OCI-LY7 (cell line): ENCODE data around the gene IRX4. TPM values are rescaled to one million over a fixed set of nuclear protein-coding genes. Genes with fewer than 3 reads are reported as not detected.

Experiments used
- BruUV-seq: library from RNA; stranded (reverse); fragments of 400-500 nt; replicated peaks from 2 replicates; lab custom pipeline; 2021; lab: Mats Ljungman, UMichigan
- CTCF ChIA-PET: fragments of 300-600 bp; sonication (Branson Sonifier 250); formaldehyde crosslinking; loops from one replicate; lab custom pipeline; 2022; ENCODE audit warnings: antibody characterized with exemption; ENCODE audit not compliant: unreplicated experiment; lab: Charles Lee
- POLR2A ChIA-PET: fragments of 300-600 bp; sonication (Branson Sonifier 250); formaldehyde crosslinking; loops from one replicate; lab custom pipeline; 2022; ENCODE audit warnings: antibody characterized with exemption; lab: Charles Lee
- DNase-seq: peaks from one replicate; pipeline ENCODE4 v3.0.0-alpha.2; 2015; ENCODE audit warnings: low spot score
- H2AFZ ChIP-seq: fragments of 200-600 bp; sonication (generic), shearing (Covaris generic); 2 replicates; pipeline ENCODE4 v1.6.1; 2014; ENCODE audit warnings: mild to moderate bottlenecking, antibody characterized with exemption, low read length, moderate library complexity
- H3K27ac ChIP-seq: fragments of 200-600 bp; sonication (generic); 2 replicates; pipeline ENCODE4 v1.5.1; 2014; ENCODE audit warnings: mixed run types, low read depth, mild to moderate bottlenecking, moderate library complexity, low read length, inconsistent platforms; ENCODE audit not compliant: poor library complexity, severe bottlenecking
- H3K36me3 ChIP-seq: fragments of 200-600 bp; sonication (generic); 2 replicates; pipeline ENCODE4 v1.6.1; 2014; ENCODE audit warnings: mild to moderate bottlenecking, antibody characterized with exemption, low read length, moderate library complexity, mixed read lengths; ENCODE audit not compliant: insufficient read depth
- H3K4me1 ChIP-seq: fragments of 200-600 bp; sonication (generic); 2 replicates; pipeline ENCODE4 v1.5.1; 2014; ENCODE audit warnings: mild to moderate bottlenecking, low read length; ENCODE audit not compliant: insufficient read depth, poor library complexity, severe bottlenecking
- H3K4me2 ChIP-seq: fragments of 200-600 bp; sonication (generic); 2 replicates; pipeline ENCODE4 v1.6.1; 2014; ENCODE audit warnings: mild to moderate bottlenecking, low read length
- H3K4me3 ChIP-seq: fragments of 200-600 bp; sonication (generic); 2 replicates; pipeline ENCODE4 v1.5.1; 2014; ENCODE audit warnings: mild to moderate bottlenecking, low read depth, low read length; ENCODE audit not compliant: poor library complexity, severe bottlenecking
- H3K79me2 ChIP-seq: fragments of 200-600 bp; sonication (generic); 2 replicates; pipeline ENCODE4 v1.6.1; 2016; ENCODE audit warnings: low read depth, mild to moderate bottlenecking, low read length, moderate library complexity, mixed read lengths; ENCODE audit not compliant: insufficient read depth
- H3K9me2 ChIP-seq: fragments of 200-600 bp; sonication (generic); 2 replicates; pipeline ENCODE4 v1.6.1; 2016; ENCODE audit warnings: mild to moderate bottlenecking, low read length, mixed read lengths; ENCODE audit not compliant: insufficient read depth
- H3K9me3 ChIP-seq: fragments of 200-600 bp; sonication (generic); 2 replicates; pipeline ENCODE4 v1.6.1; 2014; ENCODE audit warnings: mild to moderate bottlenecking, mixed run types, low read length, mixed read lengths
- H4K20me1 ChIP-seq: fragments of 200-600 bp; sonication (generic); 2 replicates; pipeline ENCODE4 v1.6.1; 2014; ENCODE audit warnings: mild to moderate bottlenecking, antibody characterized with exemption, low read length, moderate library complexity, mixed read lengths; ENCODE audit not compliant: insufficient read depth
- EZH2phosphoT487 ChIP-seq: fragments of 200-600 bp; sonication (generic); IDR thresholded peaks from 2 replicates; pipeline ENCODE4 v1.6.1; 2018; ENCODE audit warnings: low read depth, borderline replicate concordance, mild to moderate bottlenecking, mixed run types, antibody characterized with exemption, low read length, moderate library complexity, mixed read lengths
- intact Hi-C: fragments of 100-400 bp; cut with micrococcal nuclease; formaldehyde crosslinking; loops from one replicate; pipeline ENCODE4 v1.10.0; 2022; ENCODE audit not compliant: unreplicated experiment
- total RNA-seq, 2 experiments: library from RNA; depleted of rRNA in 1 of 2; stranded (reverse); fragments of >200 nt in 1 of 2; shearing (Covaris generic) in 1 of 2; gene quantifications; 2 replicates each; pipeline ENCODE4 v1.2.3, GENCODE V29; 2014 to 2022
- TF ChIP-seq, protein P1 (sequence below): fragments of 200-600 bp; sonication (generic); conservative IDR thresholded peaks from 2 replicates; pipeline ENCODE4 v1.5.1; 2014; ENCODE audit warnings: mild to moderate bottlenecking, antibody characterized with exemption, low read length, moderate library complexity, mixed read lengths

The IRX4 gene
- total RNA-seq, 2 experiments from 2014 or later = not detected

DNA sequence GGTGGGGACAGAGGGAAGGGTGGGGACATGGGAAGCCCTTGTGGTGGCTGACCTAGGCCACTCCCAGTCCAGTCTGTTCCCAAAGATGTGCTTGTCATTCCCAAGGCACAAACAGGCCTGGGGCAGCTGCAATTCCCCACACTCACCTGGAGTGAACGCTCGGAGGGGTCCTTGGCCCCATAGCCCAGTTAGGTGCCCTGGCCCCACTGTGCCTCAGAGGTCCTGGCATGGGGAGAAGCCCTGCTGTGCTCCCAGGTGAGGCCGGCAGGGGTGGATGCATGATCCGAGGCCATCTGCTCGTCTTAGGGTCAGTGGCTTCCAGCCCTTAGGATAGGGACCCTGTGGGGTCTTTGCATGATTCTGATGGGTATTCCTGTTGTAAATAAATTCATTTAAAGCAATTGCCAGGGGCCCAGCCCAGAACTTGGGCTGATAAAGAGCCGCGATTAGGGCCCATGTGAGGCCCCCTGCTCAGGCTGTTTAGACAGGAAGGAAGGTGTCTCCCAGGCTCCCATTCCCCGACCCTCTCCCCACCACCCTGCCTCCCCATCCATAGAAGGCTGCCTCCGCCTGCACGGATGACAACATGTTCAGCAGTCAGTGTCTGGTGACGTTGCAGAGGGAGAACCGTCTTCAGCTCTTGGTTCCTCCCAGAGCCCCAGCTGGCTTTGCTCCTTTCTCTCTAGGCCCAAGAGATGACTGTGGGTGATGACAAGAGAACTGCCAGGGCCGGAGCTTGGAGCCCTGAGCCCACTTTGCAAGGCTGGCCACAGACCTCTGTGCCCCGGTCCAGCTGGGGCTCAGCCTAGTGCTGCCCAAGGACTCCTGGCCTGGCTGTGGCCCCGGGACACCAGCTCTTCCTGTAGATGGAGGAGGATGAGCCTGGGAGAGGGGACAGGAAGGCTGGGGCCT is 28.4 kb upstream of the IRX4 start:
- no peak overlapping the region for H3K4me2 ChIP-seq

DNA sequence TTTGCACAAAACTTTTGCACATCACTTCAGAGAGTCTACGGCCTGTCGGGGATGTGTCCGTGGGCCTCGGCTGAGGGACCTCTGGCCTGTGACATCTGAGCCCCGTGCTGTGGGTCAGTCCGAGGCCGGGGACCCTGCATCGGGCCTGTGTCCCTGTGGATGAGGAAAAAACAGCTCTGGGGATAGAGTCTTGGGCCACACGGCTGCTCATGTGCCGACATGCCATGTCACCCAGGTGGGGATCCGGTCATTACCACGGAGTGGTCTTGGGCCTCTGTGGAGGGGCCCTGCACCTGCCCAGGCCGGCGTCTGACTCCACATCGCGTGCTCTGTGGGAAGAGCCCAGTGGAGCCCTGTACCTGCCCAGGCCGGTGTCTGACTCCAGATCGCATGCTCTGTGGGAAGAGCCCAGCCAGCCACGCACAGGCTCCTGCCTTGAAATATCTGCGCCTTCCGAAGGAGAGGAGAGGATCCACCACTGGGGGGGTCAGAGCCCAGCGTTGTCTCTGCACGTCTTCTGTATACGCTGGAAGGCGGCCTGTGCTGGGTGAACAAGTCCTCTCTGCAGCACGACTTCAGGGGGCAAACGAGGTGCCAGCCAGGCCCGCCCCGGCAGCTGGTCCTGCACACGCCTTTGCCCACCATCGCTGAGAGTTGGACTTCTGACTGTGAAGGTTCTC is 27.5 kb upstream of the IRX4 start:
- TF ChIP-seq, protein P1, sequence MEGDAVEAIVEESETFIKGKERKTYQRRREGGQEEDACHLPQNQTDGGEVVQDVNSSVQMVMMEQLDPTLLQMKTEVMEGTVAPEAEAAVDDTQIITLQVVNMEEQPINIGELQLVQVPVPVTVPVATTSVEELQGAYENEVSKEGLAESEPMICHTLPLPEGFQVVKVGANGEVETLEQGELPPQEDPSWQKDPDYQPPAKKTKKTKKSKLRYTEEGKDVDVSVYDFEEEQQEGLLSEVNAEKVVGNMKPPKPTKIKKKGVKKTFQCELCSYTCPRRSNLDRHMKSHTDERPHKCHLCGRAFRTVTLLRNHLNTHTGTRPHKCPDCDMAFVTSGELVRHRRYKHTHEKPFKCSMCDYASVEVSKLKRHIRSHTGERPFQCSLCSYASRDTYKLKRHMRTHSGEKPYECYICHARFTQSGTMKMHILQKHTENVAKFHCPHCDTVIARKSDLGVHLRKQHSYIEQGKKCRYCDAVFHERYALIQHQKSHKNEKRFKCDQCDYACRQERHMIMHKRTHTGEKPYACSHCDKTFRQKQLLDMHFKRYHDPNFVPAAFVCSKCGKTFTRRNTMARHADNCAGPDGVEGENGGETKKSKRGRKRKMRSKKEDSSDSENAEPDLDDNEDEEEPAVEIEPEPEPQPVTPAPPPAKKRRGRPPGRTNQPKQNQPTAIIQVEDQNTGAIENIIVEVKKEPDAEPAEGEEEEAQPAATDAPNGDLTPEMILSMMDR = no peak
- TF ChIP-seq EZH2phosphoT487 = no peak

More for the DNA sequence above, 28.4 kb upstream of the IRX4 start:
- no peak for DNase-seq
- H3K27ac ChIP-seq = no peak overlapping the region
- no peaks in the 10 kb centered on the region for H3K9me3 ChIP-seq
- TF ChIP-seq, protein P1 = no peak
- no peak for TF ChIP-seq EZH2phosphoT487
- BruUV-seq = no TSS peak
- H4K20me1 ChIP-seq = no peaks in the 10 kb centered on the region
- intact Hi-C loops = no loop called here
- H3K4me1 ChIP-seq = no peaks in the 10 kb centered on the region
- CTCF ChIA-PET = no interaction called here
- no peak overlapping the region for H3K4me3 ChIP-seq
- no peaks in the 10 kb centered on the region for H3K79me2 ChIP-seq
- H3K36me3 ChIP-seq = no peaks in the 10 kb centered on the region
- H2AFZ ChIP-seq = no peak overlapping the region
- POLR2A ChIA-PET = no interaction called here
- no peaks in the 10 kb centered on the region for H3K9me2 ChIP-seq

More for the DNA sequence above, 27.5 kb upstream of the IRX4 start:
- Histone ChIP-seq H3K9me3 (no peaks in the 10 kb centered on the region), H3K4me3 (no peak overlapping the region), H3K4me2 (no peak overlapping the region), H3K9me2 (no peaks in the 10 kb centered on the region), H3K27ac (no peak overlapping the region), H4K20me1 (no peaks in the 10 kb centered on the region), H3K4me1 (no peaks in the 10 kb centered on the region), H2AFZ (no peak overlapping the region), H3K36me3 (no peaks in the 10 kb centered on the region), H3K79me2 (no peaks in the 10 kb centered on the region)
- ChIA-PET CTCF (no interaction called here), POLR2A (no interaction called here)
- intact Hi-C loops = no loop called here
- no peak for DNase-seq
- no TSS peak for BruUV-seq
